Peyer's patch (tissue), 4 donors: ENCODE results near the gene RPL27A. TPM values are rescaled to one million over a fixed set of nuclear protein-coding genes. Genes with fewer than 3 reads are reported as not detected.
A peak's percentile ranks its signal among the peaks of the same experiment; 100 is the strongest.

Experiments used
- DNase-seq, 3 donors: peaks; one replicate each; pipeline ENCODE4 v3.0.0-alpha.2; 2017 to 2019
- H3K27ac ChIP-seq, 4 donors: fragments of 200-600 bp; sonication (generic); one replicate each; pipeline ENCODE4 v1.5.1; 2016 to 2019
- H3K27me3 ChIP-seq, 2 donors: fragments of 200-600 bp; sonication (generic); one replicate each; pipeline ENCODE4 v1.5.1; 2019
- H3K36me3 ChIP-seq, 3 donors: fragments of 200-600 bp; sonication (generic); one replicate each; pipeline ENCODE4 v1.5.1; 2016 to 2019
- H3K4me1 ChIP-seq, 4 donors: fragments of 200-600 bp; sonication (generic); one replicate each; pipeline ENCODE4 v1.5.1; 2016 to 2019
- H3K4me3 ChIP-seq, 4 donors: fragments of 200-600 bp; sonication (generic); 1 replicate in 3 of 4; 2 replicates in 1 of 4; pipeline ENCODE4 v1.5.1; 2016 to 2019; ENCODE audit warnings: mild to moderate bottlenecking in 1 of 4
- H3K9me3 ChIP-seq, 4 donors: fragments of 200-600 bp; sonication (generic); one replicate each; pipeline ENCODE4 v1.5.1; 2016 to 2019; ENCODE audit warnings: mild to moderate bottlenecking in 1 of 4
- CTCF ChIP-seq, 6 experiments: fragments of 450-650 bp in 4 of 6; fragments of 200-600 bp in 2 of 6; sonication (generic) in 1 of 6; IDR thresholded peaks; one replicate each; pipeline ENCODE4 v1.5.1; 2017 to 2019; ENCODE audit warnings: antibody characterized with exemption in 6 of 6, mild to moderate bottlenecking in 3 of 6, moderate library complexity in 1 of 6
- POLR2A ChIP-seq, 2 donors: fragments of 450-650 bp; IDR thresholded peaks; one replicate each; pipeline ENCODE4 v1.5.1; 2017; ENCODE audit warnings: antibody characterized with exemption in 2 of 2, mild to moderate bottlenecking in 2 of 2, moderate library complexity in 2 of 2
- total RNA-seq, 4 donors: library from RNA; depleted of rRNA; stranded (reverse); fragments of >200 nt; gene quantifications; one replicate each; pipeline ENCODE4 v1.1.0, GENCODE V29; 2016

Gene RPL27A
- total RNA-seq, 4 donors from 2014 or later: 476 to 923 (median 619) TPM

GRCh38 chr11:8674859-8675258, 7.7 kb upstream of the RPL27A start:
- no peaks in the 10 kb centered on the region for H3K9me3 ChIP-seq
- no peak overlapping the region for H3K4me3 ChIP-seq
- DNase-seq: no peak
- H3K36me3 ChIP-seq: peaks cover 0 to 14% (median 0%) of the 10 kb centered on the region in 3 donors
- TF ChIP-seq POLR2A (IDR thresholded peaks at IDR 0.05): no peak
- no peak for TF ChIP-seq CTCF (IDR thresholded peaks at IDR 0.05)
- no peaks in the 10 kb centered on the region for H3K27me3 ChIP-seq
- no peak overlapping the region for H3K27ac ChIP-seq
- H3K4me1 ChIP-seq: peaks cover 0 to 6% (median 0%) of the 10 kb centered on the region in 4 donors

- peaks cover 0 to 14% (median 0%) of the 10 kb centered on the region in 3 donors for H3K36me3 ChIP-seq
- no peaks in the 10 kb centered on the region for H3K27me3 ChIP-seq
- no peak for DNase-seq
- peaks cover 0 to 6% (median 0%) of the 10 kb centered on the region in 4 donors for H3K4me1 ChIP-seq
- TF ChIP-seq CTCF (IDR thresholded peaks at IDR 0.05) (no peak), POLR2A (IDR thresholded peaks at IDR 0.05) (no peak)
- H3K4me3 ChIP-seq: no peak overlapping the region
- no peak overlapping the region for H3K27ac ChIP-seq
- no peaks in the 10 kb centered on the region for H3K9me3 ChIP-seq
Observed at GRCh38 chr11:8676458-8676857, 6.1 kb upstream of the RPL27A start.

GRCh38 chr11:8679006-8679405, 3.6 kb upstream of the RPL27A start:
- H3K4me1 ChIP-seq: peaks cover 0 to 8% (median 6%) of the 10 kb centered on the region in 4 donors
- no peaks in the 10 kb centered on the region for H3K27me3 ChIP-seq
- peaks cover 0 to 7% (median 0%) of the 10 kb centered on the region in 3 donors for H3K36me3 ChIP-seq
- H3K27ac ChIP-seq: no peak overlapping the region
- no peak overlapping the region for H3K4me3 ChIP-seq
- DNase-seq: no peak
- TF ChIP-seq POLR2A (IDR thresholded peaks at IDR 0.05): no peak
- no peak for TF ChIP-seq CTCF (IDR thresholded peaks at IDR 0.05)
- H3K9me3 ChIP-seq: no peaks in the 10 kb centered on the region

- H3K4me3 ChIP-seq: peak overlapping the region; percentile 67 to 93 (median 85)
- TF ChIP-seq POLR2A (IDR thresholded peaks at IDR 0.05): no peak
- no peak for TF ChIP-seq CTCF (IDR thresholded peaks at IDR 0.05)
- peaks cover 0 to 18% (median 10%) of the 10 kb centered on the region in 4 donors for H3K4me1 ChIP-seq
- peak overlapping the region; percentile 86 to 95 (median 93) for H3K27ac ChIP-seq
- no peaks in the 10 kb centered on the region for H3K27me3 ChIP-seq
- H3K36me3 ChIP-seq: peaks cover 0 to 29% (median 0%) of the 10 kb centered on the region in 3 donors
- DNase-seq: peak in 1 of 3 donors; percentile 22
- no peaks in the 10 kb centered on the region for H3K9me3 ChIP-seq
Observed at GRCh38 chr11:8681837-8682302, 722 bp upstream of the RPL27A start.

DNA sequence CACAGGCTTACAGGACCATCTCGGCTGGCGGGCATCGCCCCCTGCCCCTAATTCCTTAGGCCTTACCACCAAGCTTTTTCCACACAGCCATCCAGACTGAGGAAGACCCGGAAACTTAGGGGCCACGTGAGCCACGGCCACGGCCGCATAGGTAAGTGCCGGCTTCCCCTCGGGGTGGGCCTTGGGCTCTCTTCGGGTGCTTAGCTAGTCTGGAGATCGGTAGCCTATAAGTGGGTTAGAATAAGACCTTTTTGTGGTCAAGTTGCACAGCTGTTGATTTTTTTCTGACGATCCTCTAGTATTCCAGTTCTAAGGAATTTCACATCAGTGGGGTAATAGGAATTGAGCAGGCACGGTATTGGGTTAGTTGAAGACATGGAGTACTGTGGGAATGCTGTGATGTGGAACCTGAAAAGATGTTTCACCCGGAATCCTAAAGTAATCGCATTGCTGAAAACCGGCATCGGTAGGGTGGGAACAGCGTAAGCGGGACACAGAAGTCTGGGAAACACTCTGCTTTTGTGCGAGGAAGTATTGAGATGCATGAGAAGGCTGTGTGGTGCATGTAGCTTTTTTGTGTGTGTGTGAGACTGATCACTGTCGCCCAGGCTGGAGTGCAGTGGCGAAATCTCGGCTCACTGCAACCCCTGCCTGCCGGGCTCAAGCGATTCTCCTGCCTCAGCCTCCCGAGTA, 669 bp downstream of the RPL27A start:
- TF ChIP-seq POLR2A (IDR thresholded peaks at IDR 0.05) (no peak), CTCF (IDR thresholded peaks at IDR 0.05) (no peak)
- Histone ChIP-seq H3K36me3 (peaks cover 0 to 31% (median 0%) of the 10 kb centered on the region in 3 donors), H3K27me3 (no peaks in the 10 kb centered on the region), H3K4me3 (peak overlapping the region; percentile 67 to 93 (median 85)), H3K9me3 (no peaks in the 10 kb centered on the region), H3K4me1 (peaks cover 0 to 28% (median 13%) of the 10 kb centered on the region in 4 donors), H3K27ac (peak overlapping the region; percentile 86 to 95 (median 93))
- no peak for DNase-seq
